Esophagus (tissue), 2 donors: ENCODE results near the gene ANKRD33B. TPM values are rescaled to one million over a fixed set of nuclear protein-coding genes. Genes with fewer than 3 reads are reported as not detected.
"Not testable (repeated sequence)": the region's sequence is repeated elsewhere in the genome, so short reads cannot be mapped to it uniquely, and the experiment has no call there.

Experiments used
- H3K27ac ChIP-seq, 2 donors: one replicate each; pipeline ENCODE4 v1.5.1; 2013; ENCODE audit warnings: low read depth in 2 of 2, mild to moderate bottlenecking in 2 of 2, inconsistent platforms in 1 of 2, low read length in 1 of 2, moderate library complexity in 1 of 2
- H3K27me3 ChIP-seq, 2 donors: one replicate each; pipeline ENCODE4 v1.6.1; 2013; ENCODE audit warnings: low read length in 2 of 2, control low read depth in 1 of 2, mild to moderate bottlenecking in 1 of 2; ENCODE audit not compliant: insufficient read depth in 2 of 2, control insufficient read depth in 1 of 2
- H3K36me3 ChIP-seq, 2 donors: one replicate each; pipeline ENCODE4 v1.6.1; 2013; ENCODE audit warnings: low read length in 1 of 2; ENCODE audit not compliant: control insufficient read depth in 2 of 2, insufficient read depth in 2 of 2
- H3K4me1 ChIP-seq, 2 donors: one replicate each; pipeline ENCODE4 v1.6.1; 2013; ENCODE audit warnings: low read length in 1 of 2; ENCODE audit not compliant: control insufficient read depth in 2 of 2, insufficient read depth in 2 of 2
- H3K4me3 ChIP-seq, 2 donors: one replicate each; pipeline ENCODE4 v1.5.1; 2013; ENCODE audit warnings: low read length in 2 of 2, mild to moderate bottlenecking in 2 of 2, low read depth in 1 of 2, moderate library complexity in 1 of 2
- H3K9me3 ChIP-seq, 2 donors: one replicate each; pipeline ENCODE4 v1.6.1; 2013; ENCODE audit warnings: mild to moderate bottlenecking in 2 of 2, low read depth in 1 of 2, low read length in 1 of 2, moderate library complexity in 1 of 2; ENCODE audit not compliant: control insufficient read depth in 2 of 2, insufficient read depth in 1 of 2
- WGBS, 2 donors: extraction: QIAGEN DNeasy Blood & Tissue Kit; methylation state at CpG; one replicate each; pipeline ENCODE4 v1.1.7; 2013; 5-methylcytosine and 5-hydroxymethylcytosine counted together
- polyA plus RNA-seq, 2 donors: library from polyadenylated mRNA; stranded (reverse); fragments of 200-250 nt; gene quantifications; one replicate each; pipeline ENCODE4 v1.2.3, GENCODE V29; 2013
- donor health status: healthy with polysubstance abuse.
- donor health status: Bipolar disorder and iron deficiency.

ANKRD33B gene
- polyA plus RNA-seq, 2 donors: 0.55 to 1.3 TPM

DNA sequence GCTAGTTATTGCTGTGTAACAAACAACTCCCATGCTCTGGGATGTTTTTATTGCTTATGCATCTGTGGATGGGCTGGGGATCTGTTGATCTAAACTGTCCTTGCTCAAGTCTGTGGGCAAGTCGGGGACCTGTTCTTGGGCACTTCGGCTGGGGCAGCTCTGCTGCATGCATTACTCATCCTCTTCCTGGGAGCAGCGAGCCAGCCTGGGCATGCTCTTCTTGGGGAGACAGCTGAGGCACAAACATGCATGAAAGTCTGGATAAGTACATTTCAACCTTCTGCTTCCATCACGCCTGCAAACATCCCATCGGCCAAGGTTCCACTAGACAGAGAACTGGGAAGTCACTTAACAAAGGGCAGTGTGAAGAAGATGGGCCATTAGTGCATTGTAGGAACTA is 66.3 kb downstream of the ANKRD33B start:
- Histone ChIP-seq H3K27ac (no peak overlapping the region), H3K36me3 (no peaks in the 10 kb centered on the region), H3K4me3 (no peak overlapping the region), H3K4me1 (no peaks in the 10 kb centered on the region), H3K9me3 (no peaks in the 10 kb centered on the region), H3K27me3 (no peaks in the 10 kb centered on the region)
- WGBS, 2 donors: 56 to 59% methylated on average over 5 of the region's 5 CpGs

DNA sequence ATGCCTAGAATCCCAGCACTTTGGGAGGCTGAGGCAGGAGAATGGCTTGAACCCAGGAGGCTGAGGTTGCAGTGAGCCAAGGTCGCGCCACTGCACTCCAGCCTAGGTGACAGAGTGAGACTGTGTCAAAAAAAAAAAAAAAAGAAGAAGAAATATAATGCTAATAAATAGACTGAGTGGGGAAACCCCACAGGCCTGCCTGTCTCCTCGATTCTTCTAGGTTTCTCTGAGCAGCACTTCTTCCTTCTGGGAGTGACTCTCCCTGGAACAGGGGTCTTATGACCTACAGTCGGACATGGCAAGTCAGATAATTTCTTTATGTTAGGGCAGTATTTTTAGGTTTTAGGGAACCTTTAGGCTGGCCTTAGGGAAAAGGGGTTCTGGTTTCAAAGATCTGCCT is 66.9 kb downstream of the ANKRD33B start:
- WGBS, 2 donors: 72 to 85% methylated on average over 4 of the region's 4 CpGs
- not testable (repeated sequence) for H3K4me3 ChIP-seq, H3K27ac ChIP-seq, H3K4me1 ChIP-seq, H3K36me3 ChIP-seq, H3K9me3 ChIP-seq, H3K27me3 ChIP-seq

DNA sequence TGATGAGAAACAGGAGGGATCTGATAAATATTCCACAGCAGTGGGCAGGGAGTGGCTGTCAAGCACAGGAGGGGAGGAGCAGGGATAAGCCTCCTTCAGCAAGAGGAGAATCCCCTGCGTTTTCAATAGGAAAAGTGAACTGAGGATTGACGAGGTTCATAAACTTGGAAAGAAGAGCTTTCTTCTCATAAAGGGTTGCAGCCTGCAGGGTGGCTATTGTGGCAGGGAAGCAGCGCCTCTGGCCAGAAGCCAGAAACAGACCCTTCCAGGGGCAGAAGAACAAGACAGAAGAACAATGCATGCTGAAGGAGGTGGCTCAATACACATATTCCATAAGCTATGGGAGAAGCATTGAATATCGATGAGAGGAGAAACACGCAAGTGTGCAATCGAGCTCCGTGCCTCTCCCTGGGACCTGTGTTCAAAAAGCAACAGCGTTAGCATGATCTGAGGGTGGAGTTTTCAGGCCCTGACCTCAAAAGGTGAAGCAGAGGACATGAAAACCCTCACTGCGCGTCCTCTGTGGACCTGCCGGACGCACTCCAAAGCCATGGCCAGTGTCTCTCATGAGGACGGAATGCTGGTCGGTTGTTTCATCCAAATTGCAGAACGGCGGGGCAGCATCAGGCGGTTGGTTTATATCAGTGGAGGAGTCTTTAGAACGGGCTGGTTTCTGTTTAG is 67.6 kb downstream of the ANKRD33B start:
- H3K27me3 ChIP-seq: no peaks in the 10 kb centered on the region
- no peak overlapping the region for H3K4me3 ChIP-seq
- no peaks in the 10 kb centered on the region for H3K9me3 ChIP-seq
- H3K27ac ChIP-seq: no peak overlapping the region
- H3K36me3 ChIP-seq: no peaks in the 10 kb centered on the region
- H3K4me1 ChIP-seq: no peaks in the 10 kb centered on the region
- 86 to 90% methylated on average over 18 of the region's 18 CpGs for WGBS, 2 donors

DNA sequence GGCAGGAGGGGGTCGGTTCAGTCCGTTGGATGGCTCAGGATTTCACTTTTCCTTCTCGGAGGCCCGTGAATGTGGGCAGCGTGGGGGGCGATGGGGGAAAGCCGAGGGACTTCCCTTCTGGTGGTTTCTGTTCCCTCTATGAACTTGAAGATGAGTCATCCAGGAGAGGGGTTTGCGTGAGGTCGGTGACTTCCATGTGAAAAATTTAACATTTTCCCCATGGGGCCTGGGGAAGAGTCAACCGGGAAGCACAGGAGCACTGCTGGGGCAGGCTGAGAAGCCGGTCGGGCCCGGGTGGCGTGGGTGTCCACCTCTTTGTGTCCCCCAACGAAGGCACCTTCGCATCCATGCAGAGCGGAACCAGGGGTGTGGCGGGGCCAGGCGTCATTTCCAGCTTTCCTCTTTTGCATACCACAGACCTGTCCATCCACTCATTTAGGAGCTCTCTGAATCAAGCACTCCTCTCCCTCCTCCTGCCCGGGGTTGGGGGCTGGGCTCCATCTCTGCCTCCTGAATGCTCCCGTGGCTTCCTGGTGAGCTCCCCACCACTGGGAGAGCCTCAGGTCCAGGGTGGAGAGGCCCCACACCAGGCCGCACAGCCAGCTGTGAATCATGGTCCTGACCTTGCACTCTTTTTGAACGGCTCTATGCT is 68.4 kb downstream of the ANKRD33B start:
- Histone ChIP-seq H3K27ac (no peak overlapping the region), H3K36me3 (no peaks in the 10 kb centered on the region), H3K27me3 (no peaks in the 10 kb centered on the region), H3K4me3 (no peak overlapping the region), H3K9me3 (no peaks in the 10 kb centered on the region), H3K4me1 (no peaks in the 10 kb centered on the region)
- 75% methylated on average over 23 of the region's 23 CpGs for WGBS, 2 donors

DNA sequence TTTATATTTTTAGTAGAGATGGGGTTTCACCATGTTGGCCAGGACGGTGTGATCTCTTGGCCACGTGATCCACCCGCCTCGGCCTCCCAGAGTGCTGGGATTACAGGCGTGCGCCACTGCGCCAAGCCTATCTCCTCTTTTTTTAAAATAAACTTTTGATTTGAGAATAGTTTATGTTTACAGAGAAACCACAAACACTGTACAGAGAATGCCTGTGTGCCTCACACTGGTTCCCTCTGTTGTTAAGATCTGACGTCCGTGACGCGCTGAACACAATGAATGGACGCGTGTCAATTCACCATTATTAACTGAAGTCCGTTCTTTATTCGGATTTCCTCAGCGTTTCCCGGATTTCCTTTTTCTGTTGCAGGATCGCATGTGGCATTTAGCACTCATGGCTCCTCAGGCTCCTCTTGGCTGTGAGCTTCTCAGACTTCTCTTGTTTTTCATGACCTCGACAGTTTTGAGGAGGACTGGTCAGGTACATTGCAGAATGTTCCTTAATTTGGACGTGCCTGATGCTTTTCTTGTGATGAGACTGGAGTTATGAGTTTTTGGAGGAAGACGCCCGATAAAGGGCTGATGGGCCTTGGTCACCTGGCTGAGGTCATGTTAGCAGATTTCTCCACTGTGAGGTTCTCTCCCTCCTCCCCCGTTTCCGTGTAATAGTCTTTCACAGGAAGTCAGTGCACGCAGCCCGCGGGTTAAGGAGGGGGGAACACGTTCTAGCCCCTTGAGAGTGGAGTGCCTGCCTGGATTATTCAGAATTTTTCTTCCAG is 69.6 kb downstream of the ANKRD33B start:
- Histone ChIP-seq H3K36me3 (peaks cover 0 to 2% of the 10 kb centered on the region in 2 donors), H3K27me3 (no peaks in the 10 kb centered on the region), H3K9me3 (no peaks in the 10 kb centered on the region), H3K27ac (no peak overlapping the region), H3K4me1 (no peaks in the 10 kb centered on the region), H3K4me3 (no peak overlapping the region)
- 74 to 80% methylated on average over 28 of the region's 28 CpGs for WGBS, 2 donors

DNA sequence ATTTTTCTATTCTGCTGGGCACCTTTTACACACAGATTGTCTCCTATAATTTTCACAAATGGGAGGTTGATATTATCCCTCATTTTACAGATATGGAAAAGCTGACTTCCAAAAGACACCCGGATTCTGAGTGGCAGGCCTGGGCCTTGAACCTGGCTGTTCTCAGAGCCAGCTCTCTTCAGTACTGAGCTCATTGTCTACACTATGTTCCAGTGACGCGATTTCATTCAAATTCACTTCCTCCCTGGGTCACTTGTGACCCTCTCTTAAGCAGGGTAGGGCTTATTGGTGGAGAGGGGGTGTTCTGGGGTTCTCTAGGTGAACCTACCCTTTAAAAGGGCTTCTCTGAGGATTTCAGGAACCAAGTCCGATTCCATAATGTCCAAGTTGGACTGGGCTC is 70.2 kb downstream of the ANKRD33B start:
- Histone ChIP-seq H3K4me3 (no peak overlapping the region), H3K4me1 (no peaks in the 10 kb centered on the region), H3K27me3 (no peaks in the 10 kb centered on the region), H3K27ac (no peak overlapping the region), H3K36me3 (peaks cover 0 to 2% of the 10 kb centered on the region in 2 donors), H3K9me3 (no peaks in the 10 kb centered on the region)
- 69 to 77% methylated on average over 4 of the region's 4 CpGs for WGBS, 2 donors

DNA sequence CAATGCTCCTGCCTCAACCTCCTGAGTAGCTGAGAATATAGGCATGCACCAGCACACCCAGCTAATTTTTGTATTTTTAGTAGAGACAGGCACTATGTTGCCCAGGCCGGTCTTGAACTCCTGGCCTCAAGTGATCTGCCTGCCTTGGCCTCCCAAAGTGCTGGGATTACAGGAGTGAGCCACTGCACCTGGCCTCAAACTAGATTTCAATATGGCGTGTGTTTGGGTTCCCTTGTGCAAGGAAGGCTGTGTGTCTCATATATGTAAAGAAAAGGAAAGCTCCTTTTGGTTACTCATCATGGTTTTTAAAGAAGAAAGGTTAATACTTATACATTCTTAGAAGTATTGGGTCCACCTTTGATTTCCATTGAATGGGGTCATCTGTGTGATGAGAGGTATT is 70.7 kb downstream of the ANKRD33B start:
- Histone ChIP-seq H3K27me3 (no peaks in the 10 kb centered on the region), H3K9me3 (no peaks in the 10 kb centered on the region), H3K4me3 (no peak overlapping the region), H3K27ac (no peak overlapping the region), H3K36me3 (peaks cover 0 to 2% of the 10 kb centered on the region in 2 donors), H3K4me1 (no peaks in the 10 kb centered on the region)
- 96 to 97% methylated on average over 2 of the region's 2 CpGs for WGBS, 2 donors

DNA sequence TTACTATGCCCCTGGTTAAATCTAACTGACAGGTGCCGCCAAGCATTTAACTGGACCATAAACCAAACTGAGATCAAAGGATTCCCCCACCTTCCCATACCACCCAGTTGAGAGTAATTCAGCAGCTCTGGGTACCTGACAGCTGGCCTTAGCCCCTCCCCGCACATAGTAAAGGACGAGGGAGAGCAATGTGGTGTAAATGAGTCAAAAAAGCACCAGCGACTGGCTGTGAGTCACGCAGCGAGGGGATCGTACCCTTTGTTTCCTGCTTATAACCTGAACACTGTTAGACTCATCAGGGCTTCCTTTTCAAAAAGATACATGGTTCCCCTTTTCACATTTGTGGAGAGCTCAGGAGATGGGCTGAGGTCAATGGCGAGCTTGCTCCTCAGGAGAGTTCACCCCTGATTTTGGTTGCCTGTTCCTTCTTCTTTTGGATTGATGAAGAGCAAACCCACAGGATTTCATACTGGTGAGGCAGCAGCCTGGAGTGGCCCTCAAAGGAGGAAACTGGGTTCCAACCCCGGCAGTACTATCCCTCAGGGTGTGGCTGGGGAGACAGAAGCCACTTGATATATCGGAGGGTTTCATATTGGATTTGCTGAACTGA is 71.5 kb downstream of the ANKRD33B start:
- H3K27me3 ChIP-seq: no peaks in the 10 kb centered on the region
- no peak overlapping the region for H3K27ac ChIP-seq
- 52 to 65% methylated on average over 10 of the region's 10 CpGs for WGBS, 2 donors
- H3K4me1 ChIP-seq: no peaks in the 10 kb centered on the region
- H3K9me3 ChIP-seq: no peaks in the 10 kb centered on the region
- peaks cover 0 to 2% of the 10 kb centered on the region in 2 donors for H3K36me3 ChIP-seq
- no peak overlapping the region for H3K4me3 ChIP-seq

DNA sequence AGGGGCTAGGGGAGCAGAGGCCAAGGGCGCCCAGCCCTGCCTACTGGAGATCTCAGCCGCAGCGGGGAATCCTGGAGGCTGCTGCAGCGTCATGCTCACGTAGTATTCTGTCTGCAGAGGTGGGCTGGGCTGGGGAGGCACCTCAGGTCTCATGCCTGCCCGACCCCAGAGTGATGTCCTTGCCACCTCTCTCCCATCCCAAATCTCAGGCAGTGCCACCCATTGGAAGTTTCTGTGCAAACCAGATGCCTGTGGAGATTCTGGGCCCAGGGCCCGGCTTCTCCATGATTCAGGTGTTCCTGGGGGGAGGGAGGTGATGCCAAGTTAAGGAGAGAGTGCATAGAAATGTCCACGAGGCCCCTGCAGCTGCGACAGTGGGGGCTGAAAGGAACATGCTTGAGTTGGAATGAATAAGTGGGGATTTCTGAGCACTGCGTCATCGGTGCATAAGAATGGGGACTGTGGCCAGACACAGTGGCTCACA is 72.0 kb downstream of the ANKRD33B start:
- H3K27ac ChIP-seq: no peak overlapping the region
- H3K36me3 ChIP-seq: peaks cover 0 to 2% of the 10 kb centered on the region in 2 donors
- no peak overlapping the region for H3K4me3 ChIP-seq
- no peaks in the 10 kb centered on the region for H3K9me3 ChIP-seq
- WGBS, 2 donors: 52 to 54% methylated on average over 11 of the region's 11 CpGs
- H3K27me3 ChIP-seq: no peaks in the 10 kb centered on the region
- H3K4me1 ChIP-seq: no peaks in the 10 kb centered on the region
